ENCODE measurements around the gene CELF1. TPM values are rescaled to one million over a fixed set of nuclear protein-coding genes. Genes with fewer than 3 reads are reported as not detected.

CELF1 gene
- total RNA-seq, 1 donor from 2014 or later: 173 TPM

DNA sequence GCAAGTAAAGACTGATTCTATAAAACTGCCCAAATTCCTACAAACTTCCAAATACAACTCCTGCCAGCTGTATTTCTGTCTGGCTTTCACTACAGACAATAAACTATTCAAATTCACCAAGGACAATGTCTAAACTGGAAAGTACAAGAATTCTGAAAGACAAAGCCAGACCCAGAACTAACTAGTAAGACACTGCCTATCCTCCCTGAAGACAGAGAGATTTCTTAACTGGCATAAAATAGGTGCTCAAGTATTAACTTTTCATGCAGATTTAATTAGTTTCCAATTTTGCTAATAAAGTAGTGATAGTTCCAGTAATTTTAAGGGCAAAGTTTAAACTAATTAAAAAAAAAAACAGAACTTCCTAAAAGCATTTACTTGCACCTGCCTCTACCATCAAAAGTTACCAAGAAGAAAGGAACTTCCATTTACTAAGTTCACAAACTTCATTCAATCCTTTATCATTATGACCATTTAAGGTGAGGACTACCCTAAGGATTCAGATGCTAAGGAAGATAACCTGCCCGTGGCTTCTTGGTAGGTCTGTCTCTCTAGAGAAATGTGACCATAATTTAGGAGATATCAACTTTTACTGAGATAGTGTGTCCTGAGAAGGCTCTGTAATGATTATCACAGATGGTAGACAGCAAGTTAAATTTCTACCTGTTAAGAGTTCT lies 45.2 kb downstream of the CELF1 start:
- Histone ChIP-seq H3K9ac (peak overlapping the region; percentile 1), H3K79me2 (ENCODE audit: low read depth) (peaks cover 100% of the 10 kb centered on the region), H3K27me3 (no peaks in the 10 kb centered on the region), H4K20me1 (ENCODE audit: low read depth) (peaks cover 100% of the 10 kb centered on the region), H3K4me2 (peak overlapping the region; percentile 33), H3K4me1 (peaks cover 34% of the 10 kb centered on the region), H3K4me3 (no peak overlapping the region), H3F3A (ENCODE audit: low read depth) (peaks cover 31% of the 10 kb centered on the region), H2AFZ (replicated peaks) (no peak overlapping the region), H3K27ac (peak overlapping the region; percentile 44), H3K36me3 (no peaks in the 10 kb centered on the region), H3K9me3 (ENCODE audit: low read depth) (no peaks in the 10 kb centered on the region)
- H3K4me1 Mint-ChIP-seq: peaks cover 23% of the 10 kb centered on the region
- no peak overlapping the region for H3K4me3 Mint-ChIP-seq
- H3K27ac Mint-ChIP-seq: no peak overlapping the region
- no peak for DNase-seq (ENCODE audit: low spot score)
- no peaks in the 10 kb centered on the region for H3K9me3 Mint-ChIP-seq
- peaks cover 1% of the 10 kb centered on the region for H3K36me3 Mint-ChIP-seq
- H3K27me3 Mint-ChIP-seq (ENCODE audit: insufficient read depth, low read depth): no peaks in the 10 kb centered on the region
- TF ChIP-seq, protein P1, sequence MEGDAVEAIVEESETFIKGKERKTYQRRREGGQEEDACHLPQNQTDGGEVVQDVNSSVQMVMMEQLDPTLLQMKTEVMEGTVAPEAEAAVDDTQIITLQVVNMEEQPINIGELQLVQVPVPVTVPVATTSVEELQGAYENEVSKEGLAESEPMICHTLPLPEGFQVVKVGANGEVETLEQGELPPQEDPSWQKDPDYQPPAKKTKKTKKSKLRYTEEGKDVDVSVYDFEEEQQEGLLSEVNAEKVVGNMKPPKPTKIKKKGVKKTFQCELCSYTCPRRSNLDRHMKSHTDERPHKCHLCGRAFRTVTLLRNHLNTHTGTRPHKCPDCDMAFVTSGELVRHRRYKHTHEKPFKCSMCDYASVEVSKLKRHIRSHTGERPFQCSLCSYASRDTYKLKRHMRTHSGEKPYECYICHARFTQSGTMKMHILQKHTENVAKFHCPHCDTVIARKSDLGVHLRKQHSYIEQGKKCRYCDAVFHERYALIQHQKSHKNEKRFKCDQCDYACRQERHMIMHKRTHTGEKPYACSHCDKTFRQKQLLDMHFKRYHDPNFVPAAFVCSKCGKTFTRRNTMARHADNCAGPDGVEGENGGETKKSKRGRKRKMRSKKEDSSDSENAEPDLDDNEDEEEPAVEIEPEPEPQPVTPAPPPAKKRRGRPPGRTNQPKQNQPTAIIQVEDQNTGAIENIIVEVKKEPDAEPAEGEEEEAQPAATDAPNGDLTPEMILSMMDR (IDR thresholded peaks at IDR 0.05): no peak
- TF ChIP-seq EZH2 (IDR thresholded peaks at IDR 0.05) (no peak), EZH2phosphoT487 (IDR thresholded peaks at IDR 0.05) (no peak)

- Mint-ChIP-seq H3K4me1 (peaks cover 23% of the 10 kb centered on the region), H3K9me3 (no peaks in the 10 kb centered on the region), H3K27me3 (ENCODE audit: insufficient read depth, low read depth) (no peaks in the 10 kb centered on the region), H3K36me3 (peaks cover 5% of the 10 kb centered on the region), H3K4me3 (no peak overlapping the region), H3K27ac (no peak overlapping the region)
- TF ChIP-seq, protein P1 (IDR thresholded peaks at IDR 0.05): no peak
- H4K20me1 ChIP-seq (ENCODE audit: low read depth): peaks cover 98% of the 10 kb centered on the region
- no peaks in the 10 kb centered on the region for H3K27me3 ChIP-seq
- no peak overlapping the region for H3K4me3 ChIP-seq
- H3K79me2 ChIP-seq (ENCODE audit: low read depth): peaks cover 100% of the 10 kb centered on the region
- no peak overlapping the region for H3K4me2 ChIP-seq
- peaks cover 3% of the 10 kb centered on the region for H3K36me3 ChIP-seq
- H3F3A ChIP-seq (ENCODE audit: low read depth): peaks cover 29% of the 10 kb centered on the region
- peak overlapping the region; percentile 44 for H3K27ac ChIP-seq
- no peaks in the 10 kb centered on the region for H3K9me3 ChIP-seq (ENCODE audit: low read depth)
- no peak overlapping the region for H2AFZ ChIP-seq (replicated peaks)
- no peak overlapping the region for H3K9ac ChIP-seq
- peaks cover 31% of the 10 kb centered on the region for H3K4me1 ChIP-seq
- DNase-seq (ENCODE audit: low spot score): no peak
Measured at GRCh38 chr11:47506795-47507562, 46.0 kb downstream of the CELF1 start.

GRCh38 chr11:47506373-47506772 lies 46.6 kb downstream of the CELF1 start:
- Mint-ChIP-seq H3K27me3 (ENCODE audit: insufficient read depth, low read depth) (no peaks in the 10 kb centered on the region), H3K27ac (no peak overlapping the region), H3K36me3 (peaks cover 5% of the 10 kb centered on the region), H3K4me1 (peaks cover 21% of the 10 kb centered on the region), H3K4me3 (no peak overlapping the region), H3K9me3 (no peaks in the 10 kb centered on the region)
- Histone ChIP-seq H3K9ac (no peak overlapping the region), H2AFZ (replicated peaks) (no peak overlapping the region), H3K27me3 (no peaks in the 10 kb centered on the region), H3K9me3 (ENCODE audit: low read depth) (no peaks in the 10 kb centered on the region), H4K20me1 (ENCODE audit: low read depth) (peaks cover 98% of the 10 kb centered on the region), H3K27ac (no peak overlapping the region), H3K36me3 (peaks cover 3% of the 10 kb centered on the region), H3K4me2 (no peak overlapping the region), H3K79me2 (ENCODE audit: low read depth) (peaks cover 100% of the 10 kb centered on the region), H3K4me1 (peaks cover 32% of the 10 kb centered on the region), H3F3A (ENCODE audit: low read depth) (peaks cover 25% of the 10 kb centered on the region), H3K4me3 (no peak overlapping the region)
- TF ChIP-seq, protein P1 (IDR thresholded peaks at IDR 0.05): no peak
- TF ChIP-seq EZH2phosphoT487 (IDR thresholded peaks at IDR 0.05) (no peak), EZH2 (IDR thresholded peaks at IDR 0.05) (no peak)
- no peak for DNase-seq (ENCODE audit: low spot score)

Data from neural progenitor cell (in vitro differentiated cells).